Measurements from ENCODE around the gene AK9.

DNA sequence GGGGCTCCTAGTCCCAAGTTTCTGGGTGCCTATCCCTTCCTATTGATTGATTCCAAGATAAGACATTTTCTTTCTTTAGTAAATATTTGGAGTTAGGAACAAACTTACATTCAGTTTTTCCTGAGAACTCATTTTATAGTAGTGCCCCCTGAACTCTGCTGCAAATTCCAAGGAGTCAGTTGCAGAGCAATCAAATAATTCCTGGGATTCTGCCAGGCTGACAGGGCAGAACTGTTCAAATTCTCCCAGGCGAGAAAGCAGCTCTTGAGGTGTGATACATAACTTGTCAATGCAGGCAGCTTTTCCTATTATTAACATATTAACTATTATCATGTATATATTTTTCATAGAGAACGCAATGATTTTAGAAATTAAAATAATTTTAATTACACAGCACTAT, 192.1 kb downstream of the AK9 start:
- TF ChIP-seq CTCF (IDR thresholded peaks at IDR 0.05; ENCODE audit: poor library complexity) (no peak), EZH2 (IDR thresholded peaks at IDR 0.05; ENCODE audit: borderline replicate concordance) (no peak), EZH2phosphoT487 (IDR thresholded peaks at IDR 0.05; ENCODE audit: low read depth, severe bottlenecking, unreplicated experiment) (no peak)

All from hepatocyte (in vitro differentiated cells).